ENCODE results near the gene DAZAP1. TPM values are rescaled to one million over a fixed set of nuclear protein-coding genes. Genes with fewer than 3 reads are reported as not detected.

DAZAP1 gene
- total and polyA plus RNA-seq, 7 experiments from 2014 or later = 5.0 to 227 (median 138) TPM

GRCh38 chr19:1447944-1448343 lies 40.6 kb downstream of the DAZAP1 start:
- DNase-seq (no peak), ATAC-seq (no peak)
- H3K4me3 Mint-ChIP-seq = peak overlapping the region in 4 of 10 donors; percentile 10 to 63 (median 21)
- peaks cover 13 to 22% (median 13%) of the 10 kb centered on the region in 7 donors for H3K4me1 Mint-ChIP-seq
- intact Hi-C loops (cut with micrococcal nuclease) = loop anchor here in 1 of 2 donors (10.0 kb wide), 1 partner anchor 67 kb away; the partner anchor contains the start of gene ADAMTSL5
- peak overlapping the region in 1 of 9 donors; percentile 69 for H3K27ac Mint-ChIP-seq
- Histone ChIP-seq H3K4me3 (ENCODE audit: low read length) (no peak overlapping the region), H3K36me3 (ENCODE audit: control insufficient read depth in 2 of 3, insufficient read depth in 3 of 3, low read length in 3 of 3) (no peaks in the 10 kb centered on the region), H3K27me3 (ENCODE audit: control insufficient read depth in 2 of 2, insufficient read depth in 2 of 2, low read length in 2 of 2) (peaks cover 12 to 43% of the 10 kb centered on the region in 2 donors), H3K4me1 (ENCODE audit: control insufficient read depth in 2 of 2, insufficient read depth in 2 of 2, low read length in 2 of 2) (peaks cover 5 to 9% of the 10 kb centered on the region in 2 donors), H3K9me3 (ENCODE audit: control insufficient read depth in 2 of 3, low read length in 3 of 3) (no peaks in the 10 kb centered on the region), H3K27ac (ENCODE audit: low read depth, low read length) (no peak overlapping the region)
- CTCF ChIA-PET = no interaction called here
- H3K9me3 Mint-ChIP-seq = peaks cover 0 to 4% (median 0%) of the 10 kb centered on the region in 11 donors
- H3K36me3 Mint-ChIP-seq = peaks cover 0 to 4% (median 0%) of the 10 kb centered on the region in 5 donors
- peaks cover 31 to 56% (median 38%) of the 10 kb centered on the region in 5 donors for H3K27me3 Mint-ChIP-seq
- POLR2A ChIA-PET = no interaction called here

DNA sequence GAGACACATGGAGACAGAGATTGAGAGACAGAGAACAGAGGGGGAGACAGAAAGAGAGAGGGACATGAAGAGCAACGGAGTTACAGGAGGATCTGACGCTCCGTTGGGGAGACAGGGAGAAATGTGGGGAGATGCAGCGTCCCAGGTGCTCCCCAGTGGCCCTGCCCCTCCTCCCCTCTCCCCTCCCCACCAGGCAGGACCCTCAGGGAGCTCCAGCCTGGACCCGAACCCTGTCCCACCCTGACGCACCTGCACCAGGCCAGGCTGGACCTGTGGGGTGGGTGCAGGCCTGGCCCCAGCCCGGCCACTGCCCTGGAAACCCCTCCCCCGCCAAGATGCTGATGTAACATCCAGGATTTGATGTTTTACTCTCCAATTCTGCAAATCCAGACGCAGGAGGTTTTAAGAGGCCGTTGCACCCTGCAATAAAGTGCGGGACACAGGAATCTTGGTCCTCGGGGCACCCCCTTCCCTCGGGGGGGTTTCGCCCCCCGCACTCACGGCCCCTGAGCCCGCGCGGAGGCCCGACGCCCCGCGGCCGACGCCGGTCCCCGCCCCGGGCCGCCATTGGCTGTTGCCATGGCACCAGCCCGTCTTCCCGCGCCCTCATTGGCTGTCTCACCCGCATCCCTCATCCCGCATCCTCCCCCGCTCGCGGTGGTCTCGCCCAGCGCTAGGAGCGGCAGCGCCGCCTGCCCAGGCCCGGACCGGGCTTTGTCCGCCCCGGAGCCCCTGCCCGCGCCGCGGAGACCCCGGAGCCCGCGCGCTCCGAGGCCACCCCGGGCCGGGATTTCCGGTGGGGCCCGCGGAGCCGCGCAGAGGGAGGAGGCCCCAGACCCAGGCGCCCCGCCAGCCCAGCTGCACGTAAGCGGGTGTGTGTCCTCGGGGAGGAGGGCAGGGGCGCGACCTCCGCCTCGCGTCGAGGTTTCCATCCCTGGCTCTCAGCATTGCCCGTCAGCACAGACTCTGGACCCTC lies 42.4 kb downstream of the DAZAP1 start, which contains the start of gene APC2:
Gene APC2, plus strand, starts transcription at position 655 of the 976 bp plus-strand sequence. CDS start 2,881 bp downstream, outside the sequence.
- Histone ChIP-seq H3K4me3 (ENCODE audit: low read length) (no peak within 1 kb of the TSS), H3K36me3 (ENCODE audit: control insufficient read depth in 2 of 3, insufficient read depth in 3 of 3, low read length in 3 of 3) (no peaks in the 10 kb centered on the region), H3K9me3 (ENCODE audit: control insufficient read depth in 2 of 3, low read length in 3 of 3) (no peaks in the 10 kb centered on the region), H3K27me3 (ENCODE audit: control insufficient read depth in 2 of 2, insufficient read depth in 2 of 2, low read length in 2 of 2) (peaks cover 12 to 52% of the 10 kb centered on the region in 2 donors), H3K27ac (ENCODE audit: low read depth, low read length) (no peak within 1 kb of the TSS), H3K4me1 (ENCODE audit: control insufficient read depth in 2 of 2, insufficient read depth in 2 of 2, low read length in 2 of 2) (peaks cover 2 to 9% of the 10 kb centered on the region in 2 donors)
- peak within 1 kb of the TSS in 6 of 10 donors; percentile 29 to 60 (median 43) for H3K4me3 Mint-ChIP-seq
- intact Hi-C loops (cut with micrococcal nuclease) = loop anchor here in 1 of 2 donors (10.0 kb wide), 1 partner anchor 65 kb away; the partner anchor contains the start of gene ADAMTSL5
- H3K9me3 Mint-ChIP-seq = peaks cover 0 to 4% (median 0%) of the 10 kb centered on the region in 11 donors
- ATAC-seq (peak; percentile 25), DNase-seq (peak in 3 of 9 donors; percentile 25 to 58 (median 35))
- peaks cover 0 to 4% (median 0%) of the 10 kb centered on the region in 5 donors for H3K36me3 Mint-ChIP-seq
- ChIA-PET CTCF (no interaction called here), POLR2A (interaction anchor here (0.7 to 1.2 kb wide), 2 partner anchors 17 to 205 kb away, joined by 3 to 4 read pairs; no protein-coding TSS in a partner anchor)
- H3K27me3 Mint-ChIP-seq = peaks cover 36 to 70% (median 47%) of the 10 kb centered on the region in 5 donors
- peaks cover 10 to 27% (median 19%) of the 10 kb centered on the region in 7 donors for H3K4me1 Mint-ChIP-seq
- H3K27ac Mint-ChIP-seq = peak within 1 kb of the TSS in 2 of 9 donors; percentile 59 to 65

- ChIA-PET POLR2A (interaction anchor here (0.7 to 1.2 kb wide), 2 partner anchors 15 to 206 kb away, joined by 3 to 4 read pairs; no protein-coding TSS in a partner anchor), CTCF (no interaction called here)
- Histone ChIP-seq H3K4me1 (ENCODE audit: control insufficient read depth in 2 of 2, insufficient read depth in 2 of 2, low read length in 2 of 2) (peaks cover 8 to 14% of the 10 kb centered on the region in 2 donors), H3K4me3 (ENCODE audit: low read length) (no peak overlapping the region), H3K27me3 (ENCODE audit: control insufficient read depth in 2 of 2, insufficient read depth in 2 of 2, low read length in 2 of 2) (peaks cover 12 to 62% of the 10 kb centered on the region in 2 donors), H3K36me3 (ENCODE audit: control insufficient read depth in 2 of 3, insufficient read depth in 3 of 3, low read length in 3 of 3) (no peaks in the 10 kb centered on the region), H3K9me3 (ENCODE audit: control insufficient read depth in 2 of 3, low read length in 3 of 3) (no peaks in the 10 kb centered on the region), H3K27ac (ENCODE audit: low read depth, low read length) (no peak overlapping the region)
- ATAC-seq (no peak), DNase-seq (no peak)
- Mint-ChIP-seq H3K27me3 (peaks cover 41 to 78% (median 51%) of the 10 kb centered on the region in 5 donors), H3K27ac (no peak overlapping the region), H3K9me3 (peaks cover 0 to 7% (median 0%) of the 10 kb centered on the region in 11 donors), H3K4me3 (peak overlapping the region in 5 of 10 donors; percentile 29 to 59 (median 34)), H3K36me3 (peaks cover 0 to 4% (median 0%) of the 10 kb centered on the region in 5 donors), H3K4me1 (peaks cover 8 to 38% (median 26%) of the 10 kb centered on the region in 7 donors)
- intact Hi-C loops (cut with micrococcal nuclease) = no loop called here
Measured at GRCh38 chr19:1450735-1451731, 43.6 kb downstream of the DAZAP1 start.

GRCh38 chr19:1451916-1452801 lies 44.8 kb downstream of the DAZAP1 start:
- no peak overlapping the region for H3K4me3 ChIP-seq (ENCODE audit: low read length)
- Mint-ChIP-seq H3K9me3 (peaks cover 0 to 7% (median 0%) of the 10 kb centered on the region in 11 donors), H3K27ac (no peak overlapping the region), H3K27me3 (peaks cover 41 to 76% (median 50%) of the 10 kb centered on the region in 5 donors), H3K4me3 (no peak overlapping the region), H3K4me1 (peaks cover 8 to 38% (median 26%) of the 10 kb centered on the region in 7 donors), H3K36me3 (peaks cover 0 to 4% (median 0%) of the 10 kb centered on the region in 5 donors)
- peaks cover 8 to 15% of the 10 kb centered on the region in 2 donors for H3K4me1 ChIP-seq (ENCODE audit: control insufficient read depth in 2 of 2, insufficient read depth in 2 of 2, low read length in 2 of 2)
- H3K27ac ChIP-seq (ENCODE audit: low read depth, low read length) = no peak overlapping the region
- DNase-seq = no peak
- H3K27me3 ChIP-seq (ENCODE audit: control insufficient read depth in 2 of 2, insufficient read depth in 2 of 2, low read length in 2 of 2) = peaks cover 12 to 60% of the 10 kb centered on the region in 2 donors
- POLR2A ChIA-PET = interaction anchor here (0.5 kb wide), 1 partner anchor 587 kb away, joined by 3 read pairs; no protein-coding TSS in a partner anchor
- CTCF ChIA-PET = no interaction called here
- intact Hi-C loops (cut with micrococcal nuclease) = no loop called here
- no peaks in the 10 kb centered on the region for H3K9me3 ChIP-seq (ENCODE audit: control insufficient read depth in 2 of 3, low read length in 3 of 3)
- no peaks in the 10 kb centered on the region for H3K36me3 ChIP-seq (ENCODE audit: control insufficient read depth in 2 of 3, insufficient read depth in 3 of 3, low read length in 3 of 3)
- no peak for ATAC-seq

- peaks cover 8 to 33% (median 26%) of the 10 kb centered on the region in 7 donors for H3K4me1 Mint-ChIP-seq
- H3K27ac Mint-ChIP-seq = no peak overlapping the region
- intact Hi-C loops (cut with micrococcal nuclease) = no loop called here
- peaks cover 0 to 7% (median 0%) of the 10 kb centered on the region in 11 donors for H3K9me3 Mint-ChIP-seq
- Histone ChIP-seq H3K4me1 (ENCODE audit: control insufficient read depth in 2 of 2, insufficient read depth in 2 of 2, low read length in 2 of 2) (peaks cover 8 to 15% of the 10 kb centered on the region in 2 donors), H3K27ac (ENCODE audit: low read depth, low read length) (no peak overlapping the region), H3K9me3 (ENCODE audit: control insufficient read depth in 2 of 3, low read length in 3 of 3) (no peaks in the 10 kb centered on the region), H3K27me3 (ENCODE audit: control insufficient read depth in 2 of 2, insufficient read depth in 2 of 2, low read length in 2 of 2) (peaks cover 6 to 52% of the 10 kb centered on the region in 2 donors), H3K36me3 (ENCODE audit: control insufficient read depth in 2 of 3, insufficient read depth in 3 of 3, low read length in 3 of 3) (no peaks in the 10 kb centered on the region), H3K4me3 (ENCODE audit: low read length) (no peak overlapping the region)
- H3K36me3 Mint-ChIP-seq = peaks cover 0 to 4% (median 0%) of the 10 kb centered on the region in 5 donors
- peak overlapping the region in 1 of 10 donors; percentile 30 for H3K4me3 Mint-ChIP-seq
- CTCF ChIA-PET = no interaction called here
- POLR2A ChIA-PET = interaction anchor here (1.1 kb wide), 1 partner anchor 10 kb away, joined by 4 read pairs; no protein-coding TSS in a partner anchor
- no peak for ATAC-seq
- no peak for DNase-seq
- H3K27me3 Mint-ChIP-seq = peaks cover 34 to 75% (median 42%) of the 10 kb centered on the region in 5 donors
Measured at GRCh38 chr19:1452802-1453524, 45.6 kb downstream of the DAZAP1 start.

Data from naive thymus-derived CD4-positive, alpha-beta T cell (primary cell).